ENCODE results near the gene RMND1.

DNA sequence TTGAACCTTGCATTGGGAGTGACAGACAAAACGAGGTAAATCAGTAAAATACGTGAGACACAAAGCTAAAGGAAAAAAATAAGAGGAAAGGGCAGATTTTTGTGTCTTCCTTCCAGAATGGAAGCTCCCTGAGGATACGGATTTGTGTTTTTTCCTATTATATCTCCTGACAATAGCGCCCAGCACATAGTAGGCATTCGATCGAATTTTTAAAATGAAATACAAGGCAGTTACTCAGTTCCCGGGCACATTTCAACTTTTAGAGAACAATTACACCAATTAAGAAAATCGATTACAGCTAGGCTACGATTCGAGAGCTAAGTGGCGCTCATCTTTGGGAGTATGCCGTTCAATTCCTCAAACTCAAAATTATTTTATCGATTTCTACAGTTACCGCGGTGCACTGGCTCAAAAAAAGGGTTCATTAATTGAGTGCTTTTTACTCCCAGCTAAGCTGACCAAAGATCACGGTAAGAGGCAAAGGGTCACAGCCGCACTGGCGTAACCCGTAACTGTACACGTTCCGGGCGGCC, 443 bp downstream of the RMND1 start:
- TF ChIP-seq, protein P1, sequence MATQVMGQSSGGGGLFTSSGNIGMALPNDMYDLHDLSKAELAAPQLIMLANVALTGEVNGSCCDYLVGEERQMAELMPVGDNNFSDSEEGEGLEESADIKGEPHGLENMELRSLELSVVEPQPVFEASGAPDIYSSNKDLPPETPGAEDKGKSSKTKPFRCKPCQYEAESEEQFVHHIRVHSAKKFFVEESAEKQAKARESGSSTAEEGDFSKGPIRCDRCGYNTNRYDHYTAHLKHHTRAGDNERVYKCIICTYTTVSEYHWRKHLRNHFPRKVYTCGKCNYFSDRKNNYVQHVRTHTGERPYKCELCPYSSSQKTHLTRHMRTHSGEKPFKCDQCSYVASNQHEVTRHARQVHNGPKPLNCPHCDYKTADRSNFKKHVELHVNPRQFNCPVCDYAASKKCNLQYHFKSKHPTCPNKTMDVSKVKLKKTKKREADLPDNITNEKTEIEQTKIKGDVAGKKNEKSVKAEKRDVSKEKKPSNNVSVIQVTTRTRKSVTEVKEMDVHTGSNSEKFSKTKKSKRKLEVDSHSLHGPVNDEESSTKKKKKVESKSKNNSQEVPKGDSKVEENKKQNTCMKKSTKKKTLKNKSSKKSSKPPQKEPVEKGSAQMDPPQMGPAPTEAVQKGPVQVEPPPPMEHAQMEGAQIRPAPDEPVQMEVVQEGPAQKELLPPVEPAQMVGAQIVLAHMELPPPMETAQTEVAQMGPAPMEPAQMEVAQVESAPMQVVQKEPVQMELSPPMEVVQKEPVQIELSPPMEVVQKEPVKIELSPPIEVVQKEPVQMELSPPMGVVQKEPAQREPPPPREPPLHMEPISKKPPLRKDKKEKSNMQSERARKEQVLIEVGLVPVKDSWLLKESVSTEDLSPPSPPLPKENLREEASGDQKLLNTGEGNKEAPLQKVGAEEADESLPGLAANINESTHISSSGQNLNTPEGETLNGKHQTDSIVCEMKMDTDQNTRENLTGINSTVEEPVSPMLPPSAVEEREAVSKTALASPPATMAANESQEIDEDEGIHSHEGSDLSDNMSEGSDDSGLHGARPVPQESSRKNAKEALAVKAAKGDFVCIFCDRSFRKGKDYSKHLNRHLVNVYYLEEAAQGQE (IDR thresholded peaks at IDR 0.05; ENCODE audit: borderline replicate concordance), result no peak
- TF ChIP-seq CTCF (IDR thresholded peaks at IDR 0.05; ENCODE audit: poor library complexity, severe bottlenecking) (no peak), MXI1 (conservative IDR thresholded peaks at IDR 0.05; ENCODE audit: poor library complexity, severe bottlenecking) (no peak), EZH2 (IDR thresholded peaks at IDR 0.05; ENCODE audit: borderline replicate concordance, insufficient read depth, low read length, poor library complexity, severe bottlenecking) (no peak), POLR2AphosphoS5 (IDR thresholded peaks at IDR 0.05) (no peak), EP300 (conservative IDR thresholded peaks at IDR 0.05; ENCODE audit: poor library complexity, severe bottlenecking) (no peak), RAD21 (conservative IDR thresholded peaks at IDR 0.05) (no peak), SMC3 (conservative IDR thresholded peaks at IDR 0.05; ENCODE audit: poor library complexity) (no peak)
